Superior temporal gyrus (tissue), 1 donor: ENCODE data around the gene NDUFB4.
"Not testable (repeated sequence)": the region's sequence is repeated elsewhere in the genome, so short reads cannot be mapped to it uniquely, and the experiment has no call there.

Source experiments
- DNase-seq: peaks from one replicate; pipeline ENCODE4 v3.0.0-alpha.2; 2016; ENCODE audit errors: extremely low spot score

Gene NDUFB4

DNA sequence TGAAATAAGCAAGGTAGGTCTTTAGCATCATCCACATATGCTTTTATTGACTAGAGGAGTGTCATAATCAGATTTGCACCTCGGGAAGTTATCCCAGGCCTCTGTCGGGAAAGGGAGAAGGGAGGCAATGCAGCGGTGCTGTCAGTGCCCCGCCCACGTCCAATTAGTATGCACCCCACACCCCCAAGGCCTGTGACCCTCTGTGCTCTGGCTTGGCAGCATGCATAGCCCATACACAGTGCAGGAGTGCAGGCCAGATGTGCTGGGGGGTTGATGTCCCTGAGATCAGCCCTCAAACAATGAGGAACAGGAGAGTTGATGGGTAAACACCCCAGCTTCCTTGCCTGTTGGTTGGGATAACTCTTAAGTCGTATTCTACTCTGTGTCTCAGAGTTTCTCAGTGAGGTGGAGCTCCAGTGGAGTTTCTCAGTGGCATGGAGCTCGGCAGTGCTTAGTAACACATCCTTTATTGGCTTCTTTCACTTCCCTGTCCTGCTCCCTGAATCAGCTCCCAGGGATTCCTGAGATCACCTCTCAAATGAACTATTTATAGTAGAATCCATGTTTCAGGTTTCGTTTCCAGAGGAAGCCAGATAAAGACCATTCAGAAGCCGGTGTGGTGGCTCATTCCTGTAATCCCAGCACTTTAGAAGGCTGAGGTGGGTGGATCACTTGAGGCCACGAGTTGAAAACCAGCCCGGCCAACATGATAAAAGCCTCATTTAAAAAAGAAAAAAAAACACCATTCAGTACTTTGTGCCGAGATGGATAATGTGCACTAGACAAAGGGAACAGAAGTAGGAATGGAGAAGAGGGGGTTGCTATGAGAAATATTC lies 26.7 kb upstream of the NDUFB4 start:
- no peak for DNase-seq

DNA sequence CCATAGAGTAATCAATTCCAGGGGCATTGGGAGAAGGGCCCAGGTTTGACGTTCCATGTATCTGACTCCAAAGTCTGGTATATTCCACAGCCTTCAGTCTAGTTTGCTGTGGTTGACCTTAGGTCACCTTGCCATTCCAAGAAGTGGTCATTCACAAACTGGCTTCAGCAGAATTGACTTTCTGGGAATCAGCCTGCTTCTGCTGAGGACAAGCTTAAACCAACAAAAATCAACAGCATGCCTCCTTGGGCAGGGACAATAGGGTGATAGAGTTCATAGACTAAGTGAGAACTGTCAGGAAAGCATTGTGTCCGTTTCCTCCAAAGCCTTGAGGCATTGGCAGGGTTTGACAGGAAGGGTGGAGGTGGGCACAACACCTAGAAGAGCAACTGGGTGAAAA lies 24.1 kb upstream of the NDUFB4 start:
- no peak for DNase-seq

DNA sequence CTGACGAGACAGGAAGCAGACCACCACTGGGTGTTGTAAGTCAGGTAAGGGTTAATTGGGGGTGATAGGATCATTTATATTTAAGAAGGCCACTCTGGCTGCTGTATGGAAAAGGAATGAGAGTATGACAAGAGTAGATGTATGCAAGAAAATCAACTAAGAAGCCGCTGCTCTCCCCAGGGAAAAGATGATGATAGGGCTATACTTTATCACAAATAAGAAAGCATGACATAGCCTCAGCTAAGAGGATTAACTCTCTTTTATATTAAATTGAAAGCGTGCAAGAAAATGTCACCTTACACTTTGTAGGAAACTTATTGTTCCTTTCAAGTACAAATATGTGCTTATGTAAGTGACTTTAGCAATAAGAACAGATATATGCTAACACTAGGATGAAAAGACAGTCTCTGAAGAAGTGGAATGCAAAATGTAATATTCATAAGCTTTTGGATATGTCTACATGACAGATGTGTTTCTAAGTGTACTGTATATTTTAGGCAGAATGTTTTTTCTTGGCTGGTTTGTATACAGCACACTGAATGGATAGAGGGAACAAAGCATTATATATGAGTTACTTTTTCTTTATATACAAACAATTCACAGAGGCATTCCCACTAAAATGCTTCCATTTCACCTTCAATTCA lies 8.7 kb upstream of the NDUFB4 start:
- DNase-seq = peak; percentile 44

DNA sequence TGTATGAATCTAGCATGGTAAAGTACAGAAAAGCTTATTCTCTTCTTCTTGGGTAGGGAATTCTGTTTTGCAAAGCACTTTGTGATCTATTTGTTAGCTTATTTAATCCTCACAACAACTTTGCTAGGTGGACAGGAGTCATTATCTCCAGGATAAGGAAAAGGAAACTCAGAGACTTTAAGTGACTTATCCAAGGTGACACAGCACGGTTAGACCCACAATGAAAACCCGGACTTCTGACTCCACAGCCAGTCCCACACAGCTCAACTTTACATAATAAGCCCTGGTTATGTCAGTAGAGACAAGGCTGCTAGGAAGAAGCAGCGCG lies 384 bp upstream of the NDUFB4 start:
- DNase-seq = no peak

DNA sequence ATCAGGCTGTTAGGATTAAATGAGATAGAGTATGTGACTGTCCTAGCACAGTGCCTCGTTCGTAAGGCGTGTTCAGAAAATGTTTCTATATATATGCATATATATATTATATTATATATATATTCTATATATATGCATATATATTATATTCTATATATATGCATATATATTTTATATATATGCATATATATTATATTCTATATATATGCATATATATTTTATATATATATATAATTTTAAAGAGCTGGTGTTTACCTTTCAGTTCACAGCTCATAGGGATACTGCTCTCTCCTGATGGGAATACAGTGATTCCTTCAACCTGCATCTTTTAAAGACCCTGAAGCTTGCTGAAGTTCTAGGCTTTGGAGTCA lies 702 bp downstream of the NDUFB4 start:
- no peak for DNase-seq

DNA sequence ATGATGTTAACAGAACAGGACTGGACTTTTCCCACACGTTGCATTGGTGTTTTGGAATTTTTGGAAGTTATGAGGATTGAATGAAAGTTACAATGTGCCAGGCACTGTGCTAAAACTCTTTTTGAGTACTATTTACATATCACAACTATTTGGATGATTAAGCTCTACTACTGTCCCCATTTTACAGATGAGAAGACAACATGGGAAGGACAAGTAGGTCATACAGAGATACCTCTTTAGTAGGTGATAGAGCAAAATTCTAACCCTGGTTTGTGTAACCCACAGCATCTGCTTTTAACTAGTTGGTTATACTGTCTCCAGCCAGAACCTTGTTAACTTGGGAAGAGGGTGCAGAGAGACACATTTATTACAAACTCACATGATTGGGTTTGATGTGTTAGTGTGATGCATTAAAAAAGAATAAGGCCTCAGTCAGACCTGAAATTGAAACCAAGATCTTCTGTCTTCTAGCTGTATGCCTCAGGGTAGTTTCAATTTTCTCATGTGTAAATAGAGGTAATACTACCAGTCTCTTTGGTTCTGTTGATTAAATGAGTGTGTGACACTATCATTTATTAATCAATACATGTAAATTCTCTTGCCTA lies 1.4 kb downstream of the NDUFB4 start:
- DNase-seq = no peak

DNA sequence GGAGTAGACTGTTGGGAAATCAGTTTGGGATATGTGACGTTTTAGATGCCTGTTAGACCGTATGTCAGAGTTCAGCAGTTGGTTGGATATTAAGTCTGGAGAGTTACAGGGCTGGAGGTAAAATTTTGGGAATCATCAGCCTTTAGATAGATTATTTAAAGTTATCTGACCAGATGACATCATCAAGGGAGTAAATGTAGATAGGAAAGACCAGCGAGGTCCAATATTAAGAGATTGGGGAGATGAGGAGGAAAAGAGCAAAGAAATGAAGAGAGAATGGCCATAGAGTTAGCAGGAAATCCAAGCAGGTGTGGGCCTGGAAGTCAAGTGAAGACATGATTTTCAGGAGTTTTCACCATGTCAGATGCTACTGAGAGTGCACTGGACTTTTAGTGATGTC lies 3.1 kb downstream of the NDUFB4 start:
- no peak for DNase-seq

DNA sequence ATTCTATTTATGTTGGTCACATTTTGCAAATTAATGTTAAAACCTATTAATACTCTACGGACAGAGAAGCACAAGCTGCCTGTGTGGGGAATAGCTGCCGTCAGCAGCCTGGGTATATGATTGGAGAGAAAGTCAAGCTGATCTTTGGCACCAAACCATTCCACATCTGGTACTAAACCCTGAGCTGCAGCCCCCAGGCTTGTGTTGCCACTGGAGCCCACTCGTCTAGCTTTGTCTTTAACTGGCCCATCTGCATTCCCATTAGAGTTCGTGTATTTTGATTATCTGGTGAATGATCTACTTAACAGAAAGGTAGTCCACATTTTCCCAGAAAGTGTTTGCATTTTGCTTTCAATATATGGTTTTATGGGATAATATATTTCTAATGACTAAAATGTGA lies 5.4 kb downstream of the NDUFB4 start:
- DNase-seq = no peak

DNA sequence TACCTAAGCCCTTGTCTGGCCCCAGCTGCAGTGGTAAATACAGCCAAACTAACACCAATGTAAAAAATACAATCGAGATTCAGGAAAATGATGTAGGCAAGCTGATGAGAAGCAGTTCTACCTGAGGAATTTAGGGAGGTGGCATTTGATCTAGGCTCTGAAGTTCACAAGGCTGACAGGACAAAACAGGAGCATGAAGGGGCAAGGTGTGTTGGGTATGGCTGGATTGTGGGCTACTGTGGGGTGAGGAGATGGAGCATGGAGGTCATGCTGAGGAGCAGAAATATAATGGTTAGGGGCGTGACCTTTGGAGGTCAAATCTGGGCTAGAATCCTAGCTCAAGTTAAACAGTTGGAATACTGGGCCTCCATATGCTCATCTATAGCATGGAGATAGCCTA lies 6.5 kb downstream of the NDUFB4 start:
- no peak for DNase-seq

DNA sequence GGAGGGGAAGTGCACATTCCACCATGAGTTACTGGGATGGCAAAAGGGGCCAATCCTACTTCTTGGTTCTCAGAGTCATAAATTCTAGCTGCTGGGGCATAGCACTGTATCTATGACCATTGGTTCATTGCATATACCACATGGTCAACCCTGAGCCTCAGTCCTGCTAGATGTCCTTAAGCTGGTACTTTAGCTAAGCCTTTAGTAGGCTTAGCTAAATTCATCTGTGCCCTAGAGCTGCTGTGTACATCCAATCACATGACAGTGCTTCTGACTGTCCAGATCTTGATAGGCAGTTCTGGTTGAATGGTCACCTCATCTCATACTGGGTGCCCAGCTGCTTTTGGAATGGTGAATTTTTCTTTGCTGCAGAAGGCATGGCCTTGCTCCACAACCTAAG lies 8.2 kb downstream of the NDUFB4 start:
- DNase-seq = no peak

DNA sequence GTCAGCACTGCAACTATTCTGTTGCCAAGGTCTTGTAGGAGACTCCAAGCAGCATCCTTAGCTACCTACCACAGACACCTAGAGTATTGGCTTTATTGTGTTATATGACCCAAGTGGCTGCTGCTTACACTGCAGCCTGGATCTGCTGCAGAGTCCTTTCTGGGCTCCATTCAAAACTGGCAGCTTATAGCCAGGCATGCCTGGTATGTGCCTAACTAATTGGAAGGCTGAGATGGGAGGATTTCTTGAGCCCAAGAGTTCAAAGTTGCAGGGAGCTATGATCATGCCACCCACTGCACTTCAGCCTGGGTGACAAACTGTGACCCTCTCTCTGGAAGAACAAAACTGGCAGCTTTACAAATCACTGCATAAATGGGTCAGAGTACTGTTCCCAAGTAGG lies 8.6 kb downstream of the NDUFB4 start:
- DNase-seq = no peak

DNA sequence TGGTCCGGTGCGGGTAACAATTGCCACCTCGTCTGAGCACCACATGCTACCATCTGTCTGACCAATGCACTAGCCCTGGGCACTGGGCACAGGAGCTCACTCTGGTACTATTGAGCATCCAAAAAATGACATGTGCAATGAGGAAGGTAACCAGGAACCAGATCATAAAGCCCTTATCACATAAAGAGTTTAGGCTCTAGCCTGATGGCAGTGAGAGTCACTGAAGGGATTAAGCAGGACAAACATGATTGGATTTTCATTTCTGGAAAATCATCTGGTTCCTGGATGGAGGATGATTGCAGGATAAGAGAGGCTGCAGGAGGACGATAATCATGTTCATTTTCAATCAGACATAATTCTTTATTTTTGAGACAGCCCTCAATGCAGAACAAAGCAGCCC lies 12.4 kb downstream of the NDUFB4 start:
- DNase-seq = no peak

DNA sequence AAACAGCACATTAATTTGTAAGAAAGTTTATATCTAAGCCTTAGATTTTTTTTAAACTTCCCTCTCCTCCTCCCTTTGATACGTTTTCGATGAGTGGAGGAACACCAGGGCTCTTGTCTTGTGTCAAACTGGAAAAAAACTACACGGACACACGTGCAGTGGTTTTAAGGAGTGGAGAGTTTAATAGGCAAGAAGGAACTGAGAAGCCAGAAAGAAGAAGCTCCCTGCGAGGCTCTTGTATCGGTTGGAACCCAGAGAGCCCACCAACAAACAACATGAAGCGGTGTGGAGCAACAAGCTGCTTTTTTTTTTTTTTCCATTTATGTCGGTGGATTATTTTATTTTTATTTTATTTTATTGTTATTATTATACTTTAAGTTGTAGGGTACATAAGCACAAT lies 18.6 kb downstream of the NDUFB4 start:
- no peak for DNase-seq

DNA sequence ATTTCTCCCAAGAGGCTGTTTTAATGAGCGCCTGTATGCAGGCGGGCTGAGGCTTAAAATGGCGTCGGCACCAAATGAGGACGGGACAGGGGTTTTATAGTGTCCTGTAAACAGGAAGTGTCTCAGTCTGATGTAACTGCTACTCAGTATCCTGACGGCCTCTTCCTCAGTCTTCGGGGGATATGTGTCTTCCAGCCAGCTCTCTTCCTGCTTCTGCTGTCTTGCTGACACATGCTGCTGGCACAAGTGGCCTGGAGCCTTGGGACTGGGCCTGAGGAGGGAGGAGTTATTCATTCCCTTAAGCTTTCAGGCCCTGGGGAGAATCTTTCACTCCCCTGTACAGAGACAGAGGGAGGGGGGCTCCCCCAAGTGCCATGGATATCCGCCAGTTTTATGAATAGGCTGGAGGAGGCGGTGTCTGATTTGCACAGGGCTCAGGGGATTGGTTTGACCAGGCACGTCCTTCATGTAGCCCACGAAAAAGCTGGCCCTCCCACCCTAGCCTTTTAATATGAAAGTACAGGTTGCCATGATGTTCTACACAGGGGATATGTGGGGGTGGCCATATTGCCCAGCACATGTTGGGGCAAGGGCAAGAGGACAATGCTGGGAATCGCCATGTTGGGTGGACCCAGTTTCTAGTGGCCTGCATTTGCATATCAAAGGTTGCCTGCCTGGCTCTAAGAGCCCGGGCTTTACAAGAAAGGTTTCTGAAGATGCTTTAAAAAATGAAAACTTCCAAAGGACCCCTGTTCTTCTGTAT lies 19.9 kb downstream of the NDUFB4 start:
- DNase-seq = no peak

DNA sequence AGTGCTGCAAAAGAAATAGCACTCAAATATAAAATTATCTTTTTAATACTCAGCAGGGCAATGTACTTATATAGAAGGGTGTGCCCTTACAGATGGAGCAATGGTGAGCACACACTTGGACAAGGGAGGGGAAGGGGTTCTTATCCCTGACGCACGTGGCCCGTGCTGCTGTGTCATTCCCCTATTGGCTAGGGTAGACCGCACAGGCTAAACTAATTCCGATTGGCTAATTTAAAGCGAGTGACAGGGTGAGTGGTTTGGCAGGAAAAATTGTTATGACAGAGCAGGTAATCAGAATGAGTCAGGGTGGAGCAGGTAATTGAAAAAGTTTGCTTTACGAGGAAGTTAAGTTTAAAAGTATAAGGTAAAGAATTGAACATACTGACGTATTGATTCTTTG lies 20.6 kb downstream of the NDUFB4 start:
- DNase-seq = not testable (repeated sequence)

DNA sequence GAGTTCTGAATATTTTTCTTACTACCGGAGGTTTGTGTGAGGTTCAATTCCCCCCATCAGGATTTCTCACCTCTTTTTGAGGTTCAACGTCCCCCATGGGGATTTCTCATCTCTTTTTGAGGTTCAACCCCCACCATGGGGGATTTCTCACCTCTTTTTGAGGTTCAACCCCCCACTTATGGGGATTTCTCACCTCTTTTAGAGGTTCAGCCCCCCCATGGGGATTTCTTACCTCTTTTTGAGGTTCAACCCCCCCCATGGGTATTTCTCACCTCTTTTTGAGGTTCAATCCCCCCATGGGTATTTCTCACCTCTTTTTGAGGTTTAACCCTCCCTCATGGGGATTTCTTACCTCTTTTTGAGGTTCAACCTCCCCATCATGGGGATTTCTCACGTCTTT lies 26.3 kb downstream of the NDUFB4 start:
- DNase-seq = no peak

DNA sequence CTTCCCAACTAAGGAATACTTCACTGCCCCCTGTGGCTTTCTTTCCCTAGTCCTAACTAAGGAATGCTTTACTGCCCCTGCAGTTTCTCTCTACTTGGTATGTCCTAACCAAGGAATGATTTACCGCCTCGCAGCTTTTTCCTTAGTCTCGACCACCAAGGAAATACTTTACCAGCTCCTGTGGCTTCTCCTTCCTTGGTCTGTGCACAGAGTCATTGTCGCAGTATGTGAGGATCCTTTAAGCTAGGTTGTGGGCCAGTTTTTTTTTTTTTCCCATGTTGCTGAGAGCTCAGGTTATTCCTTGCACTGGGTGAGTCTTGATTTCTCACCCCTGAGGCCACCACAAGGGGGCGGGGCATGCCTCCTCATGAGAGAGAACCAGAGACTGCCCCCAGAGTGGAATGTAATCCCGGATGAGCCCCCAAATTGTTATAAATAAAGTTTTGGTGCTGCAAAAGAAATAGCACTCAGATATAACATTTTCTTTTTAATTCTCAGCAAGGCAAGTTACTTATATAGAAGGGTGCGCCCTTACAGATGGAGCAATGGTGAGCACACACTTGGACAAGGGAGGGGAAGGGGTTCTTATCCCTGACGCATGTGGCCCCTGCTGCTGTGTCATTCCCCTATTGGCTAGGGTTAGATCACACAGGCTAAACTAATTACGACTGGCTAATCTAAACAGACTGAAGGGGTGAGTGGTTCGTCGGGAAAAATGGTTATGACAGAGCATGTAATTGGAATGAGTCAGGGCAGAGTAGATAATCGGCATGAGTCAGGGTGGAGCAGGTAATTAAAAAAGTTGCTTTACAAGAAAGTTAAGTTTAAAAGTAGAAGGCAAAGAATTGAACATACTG lies 27.0 kb downstream of the NDUFB4 start:
- no peak for DNase-seq

DNA sequence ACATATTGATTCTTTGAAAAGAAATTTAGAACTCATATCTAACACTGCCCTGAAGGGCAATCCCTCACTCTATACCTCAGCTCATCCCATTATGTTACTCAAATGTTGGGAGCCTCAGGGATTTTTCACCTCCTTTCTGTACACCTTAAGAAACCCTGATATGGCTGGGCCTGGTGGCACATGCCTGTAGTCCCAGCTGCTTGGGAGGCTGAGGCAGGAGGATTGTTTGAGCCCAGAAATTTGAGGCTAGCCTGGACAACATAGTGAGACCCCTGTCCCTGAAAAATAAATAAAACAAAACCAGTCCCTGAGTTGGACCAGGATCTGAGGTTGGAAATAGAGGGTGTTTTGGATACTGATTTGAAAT lies 27.6 kb downstream of the NDUFB4 start:
- no peak for DNase-seq

DNA sequence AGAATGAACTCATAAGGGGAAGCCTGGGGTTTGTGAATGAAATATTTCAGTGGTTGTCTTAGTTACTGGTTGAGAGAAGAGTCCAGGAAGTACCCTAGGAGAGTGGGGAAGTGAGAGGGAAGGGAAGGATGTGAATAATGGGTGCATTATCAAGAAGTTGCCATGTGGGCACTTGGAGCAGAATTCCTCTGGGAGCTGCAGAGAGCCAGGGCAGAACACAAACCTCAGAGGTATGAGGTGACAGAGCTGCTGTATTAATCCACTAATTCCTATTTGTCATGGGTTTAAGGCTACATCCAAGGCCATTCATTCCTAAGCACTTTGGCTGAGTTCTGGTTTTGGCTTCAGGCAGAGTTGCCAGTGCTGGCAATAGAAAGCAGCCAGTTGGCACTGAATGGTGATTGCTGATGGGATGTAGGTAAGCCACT lies 29.0 kb downstream of the NDUFB4 start:
- DNase-seq = no peak

DNA sequence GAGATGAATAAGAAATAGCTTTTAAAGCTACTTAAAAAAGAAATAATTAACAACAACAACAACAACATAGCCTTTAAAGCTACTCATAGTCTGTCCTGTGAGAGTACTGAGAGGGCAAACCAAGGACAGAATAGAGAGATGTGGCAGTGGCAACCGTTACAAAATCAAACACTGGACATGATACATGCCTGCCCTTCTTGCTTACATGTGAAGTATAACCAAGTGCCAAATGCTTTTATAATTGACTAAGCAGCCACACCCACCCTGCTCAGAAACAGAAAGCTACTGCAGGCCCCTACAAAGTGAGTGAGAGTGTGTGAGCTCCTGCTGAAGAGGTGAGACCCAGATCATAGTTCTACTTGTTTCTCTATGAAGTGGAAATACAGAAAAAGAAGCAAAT lies 38.4 kb downstream of the NDUFB4 start:
- no peak for DNase-seq

DNA sequence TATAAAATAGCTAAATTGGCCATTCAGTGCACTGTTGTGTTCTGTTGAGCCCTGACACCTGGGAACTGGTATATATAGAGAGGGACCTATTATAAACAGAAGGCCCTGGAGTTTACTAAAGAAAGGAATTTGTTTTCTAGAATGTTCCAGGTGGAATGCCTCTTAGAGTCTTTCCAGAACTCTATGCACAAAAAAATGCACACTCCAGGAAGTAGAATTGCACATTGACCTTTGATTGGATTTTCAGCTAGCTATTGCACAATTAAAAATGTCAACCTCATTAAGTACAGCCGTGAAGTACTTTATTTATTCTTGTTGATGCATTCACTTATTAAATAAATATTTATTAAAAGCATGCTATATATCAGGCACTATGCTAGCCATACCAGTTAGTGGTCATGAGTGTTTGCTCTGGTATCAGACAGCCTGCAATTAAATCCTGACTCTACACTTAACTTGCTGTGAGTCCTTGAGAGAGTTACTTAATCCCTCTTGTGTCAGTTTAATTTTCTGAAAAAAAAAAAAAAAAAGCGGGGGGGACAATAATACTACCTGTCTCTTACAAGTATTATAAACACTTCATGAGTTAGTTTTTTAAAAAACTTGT lies 40.8 kb downstream of the NDUFB4 start:
- no peak for DNase-seq
